HepG2 (cell line): ENCODE results near the gene RECQL5. TPM values are rescaled to one million over a fixed set of nuclear protein-coding genes. Genes with fewer than 3 reads are reported as not detected.

Experiments
- ATAC-seq: fragments of 200-7000 bp; cut with Tn5 transposase; 3 replicates; pipeline ENCODE4 v1.9.1; 2020; ENCODE audit warnings: mild to moderate bottlenecking, moderate library complexity
- BruUV-seq: library from RNA; stranded (reverse); fragments of 400-500 nt; replicated peaks from 2 replicates; lab custom pipeline; 2021; lab: Mats Ljungman, UMichigan
- CTCF ChIA-PET: fragments of 300-600 bp; formaldehyde crosslinking; extraction: SDS; loops from one replicate; lab custom pipeline; 2021; ENCODE audit warnings: low total read pairs, inconsistent platforms, low intra/inter-chr PET ratio; lab: Yijun Ruan, JAX
- POLR2A ChIA-PET: fragments of 350-600 bp; sonication (Branson Sonifier 250); formaldehyde crosslinking; loops from one replicate; lab custom pipeline; 2020; ENCODE audit warnings: antibody characterized with exemption, inconsistent platforms; lab: Yijun Ruan, JAX
- DNase-seq: peaks from one replicate; pipeline ENCODE4 v3.0.0-alpha.2; 2015; ENCODE audit warnings: low spot score
- FAIRE-seq: peaks from 3 replicates; lab custom pipeline; 2011; peaks lifted over from hg19 to GRCh38; lab: Jason Lieb, UNC
- H2AFZ ChIP-seq: one replicate; pipeline ENCODE4 v1.6.1; 2011; ENCODE audit warnings: low read length, inconsistent platforms
- H3K27ac ChIP-seq: fragments of 300-600 bp; 3 replicates; pipeline ENCODE4 v1.8.0; 2011; ENCODE audit warnings: mixed run types, mild to moderate bottlenecking, mixed read lengths, low read length, inconsistent platforms; ENCODE audit not compliant: insufficient read depth; ENCODE audit errors: extremely low read length
- H3K27me3 ChIP-seq, 2 experiments: fragments of 200-600 bp in 1 of 2; 2 replicates in 1 of 2; 3 replicates in 1 of 2; pipeline versions ENCODE4 v1.6.0 to v1.8.0; 2011; ENCODE audit warnings: low read length in 2 of 2, mild to moderate bottlenecking in 2 of 2, moderate library complexity in 2 of 2, inconsistent platforms in 1 of 2; ENCODE audit not compliant: insufficient read depth in 2 of 2, control insufficient read depth in 1 of 2
- H3K36me3 ChIP-seq, 2 experiments: fragments of 200-600 bp in 1 of 2; replicated peaks in 1 of 2; 2 replicates in 1 of 2; 3 replicates in 1 of 2; pipeline versions ENCODE4 v1.5.1 to v1.8.0; 2011; ENCODE audit warnings: low read length in 2 of 2, inconsistent platforms in 1 of 2; ENCODE audit not compliant: insufficient read depth in 2 of 2, control insufficient read depth in 1 of 2
- H3K4me1 ChIP-seq: 2 replicates; pipeline ENCODE4 v1.5.1; 2012; ENCODE audit warnings: low read length, inconsistent platforms; ENCODE audit not compliant: insufficient read depth
- H3K4me2 ChIP-seq: 2 replicates; pipeline ENCODE4 v1.6.0; 2011; ENCODE audit warnings: low read depth, low read length, inconsistent platforms
- H3K4me3 ChIP-seq, 3 experiments: fragments of 200-600 bp in 1 of 3; sonication (generic), shearing (Covaris generic) in 1 of 3; replicated peaks in 1 of 3; 2 replicates each; pipeline ENCODE4 v1.5.1; 2011 to 2016; ENCODE audit warnings: low read length in 3 of 3, inconsistent platforms in 2 of 3, low read depth in 2 of 3, mild to moderate bottlenecking in 2 of 3, control low read depth in 1 of 3, mixed read lengths in 1 of 3; ENCODE audit not compliant: insufficient read depth in 1 of 3
- H3K79me2 ChIP-seq: one replicate; pipeline ENCODE4 v1.6.1; 2011; ENCODE audit warnings: low read length, inconsistent platforms; ENCODE audit not compliant: insufficient read depth
- H3K9ac ChIP-seq: 2 replicates; pipeline ENCODE4 v1.6.0; 2011; ENCODE audit warnings: mild to moderate bottlenecking, low read depth, low read length, inconsistent platforms; ENCODE audit not compliant: insufficient read depth
- H3K9me3 ChIP-seq: 2 replicates; pipeline ENCODE4 v1.5.1; 2012; ENCODE audit warnings: mild to moderate bottlenecking, low read length
- H4K20me1 ChIP-seq: 2 replicates; pipeline ENCODE4 v1.6.0; 2011; ENCODE audit warnings: inconsistent platforms, mild to moderate bottlenecking, low read length, moderate library complexity; ENCODE audit not compliant: insufficient read depth
- AGO2 ChIP-seq: fragments of 200-400 bp; formaldehyde crosslinking; optimal IDR thresholded peaks from 2 replicates; pipeline ENCODE3; 2017; ENCODE audit warnings: mild to moderate bottlenecking, low read depth, low read length, moderate library complexity
- ETV6 ChIP-seq: sonication (generic); formaldehyde crosslinking; conservative IDR thresholded peaks from 2 replicates; pipeline ENCODE4 v1.4.0; 2020; ENCODE audit warnings: missing genetic modification reagents
- MYNN ChIP-seq: sonication (generic); formaldehyde crosslinking; IDR thresholded peaks from 2 replicates; pipeline ENCODE4 v1.4.0; 2020; ENCODE audit warnings: mild to moderate bottlenecking, low read depth, missing genetic modification reagents
- RBM22 ChIP-seq: fragments of 200-400 bp; formaldehyde crosslinking; optimal IDR thresholded peaks from 2 replicates; pipeline ENCODE3; 2017; ENCODE audit warnings: mild to moderate bottlenecking, low read length, moderate library complexity
- ZNF501 ChIP-seq: sonication (generic); formaldehyde crosslinking; IDR thresholded peaks from 2 replicates; pipeline ENCODE4 v1.5.1; 2020; ENCODE audit warnings: mild to moderate bottlenecking, moderate library complexity, missing genetic modification reagents
- ZNF674 ChIP-seq: sonication (generic); formaldehyde crosslinking; IDR thresholded peaks from 2 replicates; pipeline ENCODE4 v1.5.0; 2020; ENCODE audit warnings: low read depth, mild to moderate bottlenecking, missing genetic modification reagents
- whole genome bisulfite sequencing: methylation state at CpG from one replicate; pipeline ENCODE4 v1.1.6; 2017; ENCODE audit warnings: low lambda C conversion rate; 5-methylcytosine and 5-hydroxymethylcytosine counted together
- in situ Hi-C: cut with HindIII; loops from 2 replicates; pipeline ENCODE4 v1.10.0; 2017; ENCODE audit warnings: low pct_unique_long_range_greater_than_20kb; ENCODE audit not compliant: extremely low pct_ligation_motif_present
- intact Hi-C: fragments of 100-400 bp; cut with micrococcal nuclease; formaldehyde crosslinking; loops from one replicate; pipeline ENCODE4 v1.10.0; 2022; ENCODE audit not compliant: unreplicated experiment
- polyA plus RNA-seq, 8 experiments: library from polyadenylated mRNA; depleted of rRNA in 3 of 8; stranded (reverse) in 7 of 8; unstranded in 1 of 8; fragments of >200 nt; fragmentation: Illumina TruSeq in 4 of 8; extraction: Trizol in 4 of 8; gene quantifications; 2 replicates each; pipeline versions ENCODE4 v1.2.1 to v1.2.3, GENCODE V29; 2011 to 2016; ENCODE audit warnings: low read depth in 4 of 8, missing spikeins in 1 of 8, mixed read lengths in 1 of 8; ENCODE audit not compliant: insufficient read depth in 1 of 8
- total RNA-seq, 5 experiments: library from RNA; depleted of rRNA; stranded (reverse); fragments of >200 nt; fragmentation: Illumina TruSeq; extraction: Trizol; gene quantifications; 2 replicates each; pipeline ENCODE4 v1.2.3, GENCODE V29; 2016; ENCODE audit warnings: low read depth in 1 of 5
- TF ChIP-seq, protein P1 (sequence below): sonication (generic); formaldehyde crosslinking; IDR thresholded peaks from 2 replicates; pipeline ENCODE4 v1.4.0; 2020; ENCODE audit warnings: mild to moderate bottlenecking, missing genetic modification reagents
- TF ChIP-seq, protein P2 (sequence below): sonication (generic); formaldehyde crosslinking; IDR thresholded peaks from 2 replicates; pipeline ENCODE4 v1.5.1; 2020; ENCODE audit warnings: mild to moderate bottlenecking, missing genetic modification reagents, moderate library complexity

RECQL5 gene
- total and polyA plus RNA-seq, 2 of the 13 experiments (the other 11 are each of a cell fraction or from before 2014, with no cell fraction given), result 27.7 to 32.0 TPM

DNA sequence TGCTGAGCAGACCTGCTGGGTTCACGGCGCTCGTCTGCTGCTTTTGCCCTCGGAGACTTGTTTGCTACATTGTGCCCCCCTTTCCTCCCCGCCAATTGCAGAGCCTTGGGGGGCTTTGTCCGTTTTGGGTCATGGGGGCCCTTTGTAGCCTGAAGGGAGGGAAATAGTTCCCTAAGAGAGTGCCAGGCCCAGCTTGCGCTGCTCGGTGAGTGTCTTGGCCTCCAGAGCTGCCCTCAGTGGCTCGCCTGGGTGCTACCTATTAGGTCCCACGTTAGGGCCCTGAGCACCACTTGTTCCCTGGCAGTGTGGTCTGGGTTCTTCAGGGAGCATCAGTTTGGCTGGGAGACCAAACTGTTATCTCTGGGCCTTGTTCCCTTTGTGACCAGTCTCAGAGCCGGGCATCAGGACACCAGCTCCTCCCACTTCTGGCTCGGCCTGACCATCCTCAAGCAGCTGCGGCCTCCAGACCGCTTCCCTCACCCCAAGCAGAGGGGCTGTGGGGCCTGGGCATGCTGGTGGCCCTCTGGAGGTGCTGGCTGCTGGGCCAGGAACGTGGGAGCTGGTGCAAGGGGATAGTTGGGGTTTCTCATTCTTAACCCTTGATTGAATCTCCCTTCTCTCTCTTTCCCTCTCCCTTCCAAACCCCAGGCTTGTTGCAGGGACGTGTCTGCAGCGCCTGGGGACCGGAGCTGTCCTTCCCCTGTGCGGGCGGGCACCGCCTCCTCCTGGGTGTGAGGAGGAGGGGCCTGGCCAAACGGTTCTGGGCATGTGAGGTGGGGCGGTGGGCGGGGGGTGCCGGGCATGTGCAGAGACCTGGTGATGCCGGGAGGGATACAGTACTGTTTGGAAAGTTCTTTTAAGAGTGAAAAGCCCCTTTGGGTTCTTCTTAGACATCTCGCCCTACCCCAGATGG, 38.3 kb upstream of the RECQL5 start:
- Histone ChIP-seq H3K4me1 (peaks cover 6% of the 10 kb centered on the region), H3K9ac (no peak overlapping the region)
- FAIRE-seq, result no peak

More for the DNA sequence above, 38.3 kb upstream of the RECQL5 start:
- intact Hi-C loops, result no loop called here
- H3K27ac ChIP-seq, result no peak overlapping the region
- peaks cover 53 to 75% of the 10 kb centered on the region in 2 experiments for H3K36me3 ChIP-seq
- ATAC-seq, result no peak
- CTCF ChIA-PET, result no interaction called here
- H2AFZ ChIP-seq, result no peak overlapping the region
- POLR2A ChIA-PET, result no interaction called here
- H3K79me2 ChIP-seq, result no peaks in the 10 kb centered on the region
- TF ChIP-seq ETV6 (CRISPR knock-in tag) (no peak), RBM22 (peak; percentile 31), ZNF501 (no peak), MYNN (CRISPR knock-in tag) (no peak), ZNF674 (CRISPR knock-in tag) (no peak), AGO2 (peak; percentile 78)
- TF ChIP-seq, protein P1, sequence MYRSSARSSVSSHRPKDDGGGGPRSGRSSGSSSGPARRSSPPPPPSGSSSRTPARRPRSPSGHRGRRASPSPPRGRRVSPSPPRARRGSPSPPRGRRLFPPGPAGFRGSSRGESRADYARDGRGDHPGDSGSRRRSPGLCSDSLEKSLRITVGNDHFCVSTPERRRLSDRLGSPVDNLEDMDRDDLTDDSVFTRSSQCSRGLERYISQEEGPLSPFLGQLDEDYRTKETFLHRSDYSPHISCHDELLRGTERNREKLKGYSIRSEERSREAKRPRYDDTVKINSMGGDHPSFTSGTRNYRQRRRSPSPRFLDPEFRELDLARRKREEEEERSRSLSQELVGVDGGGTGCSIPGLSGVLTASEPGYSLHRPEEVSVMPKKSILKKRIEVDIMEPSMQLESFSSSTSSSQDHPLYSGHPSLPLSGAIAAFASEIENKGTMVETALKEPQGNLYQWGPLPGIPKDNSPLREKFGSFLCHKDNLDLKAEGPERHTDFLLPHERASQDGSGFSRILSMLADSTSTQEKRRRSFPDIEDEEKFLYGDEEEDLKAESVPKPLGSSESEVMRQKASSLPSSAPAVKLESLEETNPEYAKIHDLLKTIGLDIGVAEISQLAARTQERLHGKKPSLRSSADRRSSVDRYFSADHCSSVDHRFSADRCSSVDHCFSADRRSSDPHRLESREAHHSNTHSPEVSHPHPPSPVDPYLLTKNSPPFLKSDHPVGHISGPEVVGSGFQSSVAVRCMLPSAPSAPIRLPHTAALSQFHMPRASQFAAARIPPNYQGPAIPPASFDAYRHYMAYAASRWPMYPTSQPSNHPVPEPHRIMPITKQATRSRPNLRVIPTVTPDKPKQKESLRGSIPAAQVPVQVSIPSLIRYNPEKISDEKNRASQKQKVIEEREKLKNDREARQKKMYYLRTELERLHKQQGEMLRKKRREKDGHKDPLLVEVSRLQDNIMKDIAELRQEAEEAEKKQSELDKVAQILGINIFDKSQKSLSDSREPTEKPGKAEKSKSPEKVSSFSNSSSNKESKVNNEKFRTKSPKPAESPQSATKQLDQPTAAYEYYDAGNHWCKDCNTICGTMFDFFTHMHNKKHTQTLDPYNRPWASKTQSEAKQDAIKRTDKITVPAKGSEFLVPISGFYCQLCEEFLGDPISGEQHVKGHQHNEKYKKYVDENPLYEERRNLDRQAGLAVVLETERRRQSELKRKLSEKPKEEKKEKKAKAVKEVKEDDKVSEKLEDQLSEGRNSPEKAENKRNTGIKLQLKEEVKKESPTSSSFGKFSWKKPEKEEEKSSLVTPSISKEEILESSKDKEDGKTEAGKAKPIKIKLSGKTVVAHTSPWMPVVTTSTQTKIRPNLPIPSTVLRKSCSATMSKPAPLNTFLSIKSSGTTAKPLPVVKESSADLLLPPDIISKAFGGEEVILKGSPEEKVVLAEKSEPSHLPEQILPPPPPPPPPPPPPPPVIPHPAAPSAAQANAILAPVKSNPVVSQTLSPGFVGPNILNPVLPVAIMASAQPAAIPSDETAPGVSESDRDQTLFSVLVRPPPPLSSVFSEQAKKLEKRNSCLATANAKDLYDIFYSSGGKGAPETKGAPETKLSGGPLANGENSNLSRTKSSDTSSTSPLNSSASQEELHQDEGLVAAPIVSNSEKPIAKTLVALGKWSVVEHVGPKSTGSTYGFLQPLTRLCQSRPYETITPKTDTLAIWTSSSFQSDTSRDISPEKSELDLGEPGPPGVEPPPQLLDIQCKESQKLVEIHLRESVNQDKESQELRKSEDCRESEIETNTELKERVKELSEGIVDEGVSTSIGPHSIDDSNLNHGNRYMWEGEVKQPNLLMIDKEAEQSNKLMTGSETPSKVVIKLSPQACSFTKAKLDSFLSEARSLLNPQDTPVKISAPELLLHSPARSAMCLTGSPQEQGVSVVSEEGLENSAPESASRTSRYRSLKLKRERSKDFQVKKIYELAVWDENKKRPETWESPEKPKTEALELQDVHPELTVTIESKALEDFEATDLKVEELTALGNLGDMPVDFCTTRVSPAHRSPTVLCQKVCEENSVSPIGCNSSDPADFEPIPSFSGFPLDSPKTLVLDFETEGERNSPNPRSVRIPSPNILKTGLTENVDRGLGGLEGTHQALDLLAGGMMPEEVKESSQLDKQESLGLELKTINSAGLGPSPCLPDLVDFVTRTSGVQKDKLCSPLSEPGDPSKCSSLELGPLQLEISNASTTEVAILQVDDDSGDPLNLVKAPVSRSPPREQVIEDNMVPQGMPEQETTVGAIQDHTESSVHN (CRISPR knock-in tag), result no peak
- TF ChIP-seq, protein P2, sequence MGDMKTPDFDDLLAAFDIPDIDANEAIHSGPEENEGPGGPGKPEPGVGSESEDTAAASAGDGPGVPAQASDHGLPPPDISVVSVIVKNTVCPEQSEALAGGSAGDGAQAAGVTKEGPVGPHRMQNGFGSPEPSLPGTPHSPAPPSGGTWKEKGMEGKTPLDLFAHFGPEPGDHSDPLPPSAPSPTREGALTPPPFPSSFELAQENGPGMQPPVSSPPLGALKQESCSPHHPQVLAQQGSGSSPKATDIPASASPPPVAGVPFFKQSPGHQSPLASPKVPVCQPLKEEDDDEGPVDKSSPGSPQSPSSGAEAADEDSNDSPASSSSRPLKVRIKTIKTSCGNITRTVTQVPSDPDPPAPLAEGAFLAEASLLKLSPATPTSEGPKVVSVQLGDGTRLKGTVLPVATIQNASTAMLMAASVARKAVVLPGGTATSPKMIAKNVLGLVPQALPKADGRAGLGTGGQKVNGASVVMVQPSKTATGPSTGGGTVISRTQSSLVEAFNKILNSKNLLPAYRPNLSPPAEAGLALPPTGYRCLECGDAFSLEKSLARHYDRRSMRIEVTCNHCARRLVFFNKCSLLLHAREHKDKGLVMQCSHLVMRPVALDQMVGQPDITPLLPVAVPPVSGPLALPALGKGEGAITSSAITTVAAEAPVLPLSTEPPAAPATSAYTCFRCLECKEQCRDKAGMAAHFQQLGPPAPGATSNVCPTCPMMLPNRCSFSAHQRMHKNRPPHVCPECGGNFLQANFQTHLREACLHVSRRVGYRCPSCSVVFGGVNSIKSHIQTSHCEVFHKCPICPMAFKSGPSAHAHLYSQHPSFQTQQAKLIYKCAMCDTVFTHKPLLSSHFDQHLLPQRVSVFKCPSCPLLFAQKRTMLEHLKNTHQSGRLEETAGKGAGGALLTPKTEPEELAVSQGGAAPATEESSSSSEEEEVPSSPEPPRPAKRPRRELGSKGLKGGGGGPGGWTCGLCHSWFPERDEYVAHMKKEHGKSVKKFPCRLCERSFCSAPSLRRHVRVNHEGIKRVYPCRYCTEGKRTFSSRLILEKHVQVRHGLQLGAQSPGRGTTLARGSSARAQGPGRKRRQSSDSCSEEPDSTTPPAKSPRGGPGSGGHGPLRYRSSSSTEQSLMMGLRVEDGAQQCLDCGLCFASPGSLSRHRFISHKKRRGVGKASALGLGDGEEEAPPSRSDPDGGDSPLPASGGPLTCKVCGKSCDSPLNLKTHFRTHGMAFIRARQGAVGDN, result 0 out of 2 replicates have a peak, but pooled peaks have one; percentile 10
- no peak overlapping the region for H3K4me3 ChIP-seq
- no peaks in the 10 kb centered on the region for H3K27me3 ChIP-seq
- in situ Hi-C loops, result no loop called here
- WGBS, result 97% methylated on average over 23 of the region's 27 CpGs
- no peak for DNase-seq
- no TSS peak for BruUV-seq
- H3K9me3 ChIP-seq, result no peaks in the 10 kb centered on the region
- H4K20me1 ChIP-seq, result no peaks in the 10 kb centered on the region
- H3K4me2 ChIP-seq, result no peak overlapping the region
